22Rv1 (cell line): ENCODE measurements around the gene CARNS1.

Source experiments
- CTCF ChIP-seq: fragments of 450-650 bp; IDR thresholded peaks from 2 replicates; pipeline ENCODE4 v1.5.1; 2017; ENCODE audit warnings: mild to moderate bottlenecking
- ZFX ChIP-seq: fragments of 450-650 bp; IDR thresholded peaks from 2 replicates; pipeline ENCODE4 v1.6.1; 2017; ENCODE audit warnings: antibody characterized with exemption, borderline replicate concordance

DNA sequence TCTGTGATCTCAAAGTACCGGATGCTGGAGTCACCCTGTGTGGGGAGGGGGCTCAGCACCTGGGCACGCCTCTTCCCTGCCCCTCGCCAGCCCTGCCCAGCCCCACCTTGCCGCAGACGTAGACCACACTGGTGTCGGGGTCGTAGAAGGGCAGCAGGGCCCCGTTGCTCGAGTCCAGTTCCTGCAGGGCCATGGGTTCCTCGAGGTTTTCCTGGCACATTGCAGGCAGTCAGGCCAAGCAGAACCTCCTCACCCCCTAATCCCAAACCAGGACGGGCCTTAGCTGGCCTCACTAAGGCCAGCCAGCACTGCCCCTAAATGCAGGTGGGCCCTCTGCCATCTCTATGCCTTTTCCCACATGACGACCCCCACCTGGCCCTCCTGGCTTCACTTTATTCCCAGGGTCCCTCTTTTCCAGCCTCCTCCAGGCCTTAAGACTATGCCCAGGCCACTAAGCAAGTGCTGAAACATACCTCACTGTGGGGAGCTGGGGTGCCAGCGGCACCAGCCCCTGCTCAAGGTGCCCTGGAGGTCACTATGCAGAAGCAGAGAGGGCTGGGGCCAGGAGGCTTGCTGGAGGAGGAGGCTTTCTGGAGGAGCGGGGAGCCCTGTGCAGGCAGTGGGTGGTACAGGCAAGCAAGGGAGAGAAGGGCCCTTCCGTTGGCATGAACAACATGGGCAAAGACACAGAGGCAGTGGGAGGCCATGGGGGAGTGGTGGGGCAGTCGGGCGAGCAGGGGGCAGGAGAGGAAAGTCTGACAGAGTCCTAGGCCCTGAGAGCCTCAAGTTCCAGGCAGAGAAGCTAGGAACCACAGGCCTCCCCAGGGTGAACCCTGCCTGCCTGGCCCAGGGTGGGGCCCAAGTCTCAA is 25.0 kb downstream of the CARNS1 start:
- no peak for TF ChIP-seq CTCF
- TF ChIP-seq ZFX: no peak
